Mesendoderm (in vitro differentiated cells): ENCODE data around the gene STAT4.

ENCODE experiments used
- DNase-seq: peaks from one replicate; pipeline ENCODE4 v3.0.0; 2013
- H2AK5ac ChIP-seq: 2 replicates; pipeline ENCODE4 v1.6.1; 2013; ENCODE audit warnings: low read length, inconsistent platforms
- H2BK120ac ChIP-seq: 2 replicates; pipeline ENCODE4 v1.6.1; 2013; ENCODE audit warnings: low read depth, mild to moderate bottlenecking, low read length, moderate library complexity, mixed read lengths
- H2BK15ac ChIP-seq: replicated peaks from 2 replicates; pipeline ENCODE4 v1.6.1; 2013; ENCODE audit warnings: low read depth, mild to moderate bottlenecking, moderate library complexity
- H2BK5ac ChIP-seq: 2 replicates; pipeline ENCODE4 v1.6.1; 2013; ENCODE audit warnings: low read length, inconsistent platforms
- H3K18ac ChIP-seq: 2 replicates; pipeline ENCODE4 v1.6.1; 2013; ENCODE audit warnings: mild to moderate bottlenecking, low read length, mixed read lengths
- H3K23ac ChIP-seq: one replicate; pipeline ENCODE4 v1.6.1; 2013; ENCODE audit warnings: low read length
- H3K27ac ChIP-seq: 2 replicates; pipeline ENCODE4 v1.5.1; 2013; ENCODE audit warnings: low read depth, mild to moderate bottlenecking, inconsistent platforms, low read length, moderate library complexity
- H3K27me3 ChIP-seq: 2 replicates; pipeline ENCODE4 v1.6.1; 2013; ENCODE audit warnings: low read length, control low read depth, mild to moderate bottlenecking, inconsistent platforms; ENCODE audit not compliant: insufficient read depth, poor library complexity
- H3K36me3 ChIP-seq: 2 replicates; pipeline ENCODE4 v1.6.1; 2013; ENCODE audit warnings: low read length, inconsistent platforms; ENCODE audit not compliant: control insufficient read depth, insufficient read depth
- H3K4ac ChIP-seq: one replicate; pipeline ENCODE4 v1.6.1; 2013; ENCODE audit warnings: low read depth, mild to moderate bottlenecking, low read length, moderate library complexity
- H3K4me1 ChIP-seq: 2 replicates; pipeline ENCODE4 v1.6.1; 2013; ENCODE audit warnings: low read depth, low read length, inconsistent platforms; ENCODE audit not compliant: control insufficient read depth
- H3K4me2 ChIP-seq: 2 replicates; pipeline ENCODE4 v1.6.1; 2013; ENCODE audit warnings: low read length
- H3K4me3 ChIP-seq: 2 replicates; pipeline ENCODE4 v1.5.1; 2013; ENCODE audit warnings: mild to moderate bottlenecking, low read length
- H3K56ac ChIP-seq: one replicate; pipeline ENCODE4 v1.6.1; 2013; ENCODE audit warnings: low read length
- H3K79me1 ChIP-seq: 2 replicates; pipeline ENCODE4 v1.6.1; 2013; ENCODE audit warnings: low read length, inconsistent platforms
- H3K79me2 ChIP-seq: 2 replicates; pipeline ENCODE4 v1.6.1; 2013; ENCODE audit warnings: mild to moderate bottlenecking, low read length; ENCODE audit not compliant: control insufficient read depth, insufficient read depth
- H3K9ac ChIP-seq: 2 replicates; pipeline ENCODE4 v1.6.1; 2013; ENCODE audit warnings: low read length, inconsistent platforms
- H4K5ac ChIP-seq: one replicate; pipeline ENCODE4 v1.6.1; 2013; ENCODE audit warnings: low read length
- H4K8ac ChIP-seq: one replicate; pipeline ENCODE4 v1.6.1; 2013; ENCODE audit warnings: low read depth, mild to moderate bottlenecking, control low read depth, low read length, moderate library complexity
- WGBS: extraction: QIAGEN DNeasy Blood & Tissue Kit; methylation state at CpG from one replicate; pipeline ENCODE4 v1.1.7; 2013; ENCODE audit warnings: low lambda C conversion rate, missing lambda C conversion rate; ENCODE audit not compliant: insufficient coverage; ENCODE audit errors: extremely low coverage; 5-methylcytosine and 5-hydroxymethylcytosine counted together

The STAT4 gene

DNA sequence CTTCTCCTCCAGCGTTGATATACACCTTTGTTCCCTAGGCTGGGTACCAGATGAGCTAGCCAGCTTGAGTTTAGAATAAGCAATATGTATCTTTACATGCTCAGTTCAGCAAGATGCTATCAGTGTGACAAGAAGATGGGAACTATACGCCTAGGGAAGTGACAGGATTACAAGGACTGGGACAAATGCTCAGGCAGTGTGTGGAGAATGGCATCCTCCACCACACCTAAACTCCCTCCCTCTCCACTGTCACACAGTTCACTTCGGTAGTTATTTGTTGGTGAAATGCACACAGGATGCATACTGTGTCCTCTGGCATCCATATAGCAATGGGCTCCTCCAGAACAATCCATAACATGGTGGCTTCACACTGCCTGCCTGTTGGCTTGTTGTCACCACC is 144.5 kb downstream of the STAT4 start:
- H3K18ac ChIP-seq, result no peak overlapping the region
- no peak overlapping the region for H3K4me3 ChIP-seq
- no peak overlapping the region for H4K5ac ChIP-seq
- H2BK120ac ChIP-seq, result no peak overlapping the region
- H3K36me3 ChIP-seq, result peaks cover 5% of the 10 kb centered on the region
- H3K4me1 ChIP-seq, result no peaks in the 10 kb centered on the region
- no peak overlapping the region for H2BK5ac ChIP-seq
- H2BK15ac ChIP-seq, result no peak overlapping the region
- H3K9ac ChIP-seq, result no peak overlapping the region
- DNase-seq, result no peak
- H3K79me2 ChIP-seq, result no peaks in the 10 kb centered on the region
- no peak overlapping the region for H3K27ac ChIP-seq
- no peak overlapping the region for H2AK5ac ChIP-seq
- no peak overlapping the region for H3K4ac ChIP-seq
- no peaks in the 10 kb centered on the region for H3K27me3 ChIP-seq
- H3K79me1 ChIP-seq, result no peaks in the 10 kb centered on the region
- no peak overlapping the region for H3K4me2 ChIP-seq
- H4K8ac ChIP-seq, result no peak overlapping the region
- H3K56ac ChIP-seq, result no peak overlapping the region
- WGBS, result no CpG with 5 or more reads among the region's 3 CpGs
- no peak overlapping the region for H3K23ac ChIP-seq

DNA sequence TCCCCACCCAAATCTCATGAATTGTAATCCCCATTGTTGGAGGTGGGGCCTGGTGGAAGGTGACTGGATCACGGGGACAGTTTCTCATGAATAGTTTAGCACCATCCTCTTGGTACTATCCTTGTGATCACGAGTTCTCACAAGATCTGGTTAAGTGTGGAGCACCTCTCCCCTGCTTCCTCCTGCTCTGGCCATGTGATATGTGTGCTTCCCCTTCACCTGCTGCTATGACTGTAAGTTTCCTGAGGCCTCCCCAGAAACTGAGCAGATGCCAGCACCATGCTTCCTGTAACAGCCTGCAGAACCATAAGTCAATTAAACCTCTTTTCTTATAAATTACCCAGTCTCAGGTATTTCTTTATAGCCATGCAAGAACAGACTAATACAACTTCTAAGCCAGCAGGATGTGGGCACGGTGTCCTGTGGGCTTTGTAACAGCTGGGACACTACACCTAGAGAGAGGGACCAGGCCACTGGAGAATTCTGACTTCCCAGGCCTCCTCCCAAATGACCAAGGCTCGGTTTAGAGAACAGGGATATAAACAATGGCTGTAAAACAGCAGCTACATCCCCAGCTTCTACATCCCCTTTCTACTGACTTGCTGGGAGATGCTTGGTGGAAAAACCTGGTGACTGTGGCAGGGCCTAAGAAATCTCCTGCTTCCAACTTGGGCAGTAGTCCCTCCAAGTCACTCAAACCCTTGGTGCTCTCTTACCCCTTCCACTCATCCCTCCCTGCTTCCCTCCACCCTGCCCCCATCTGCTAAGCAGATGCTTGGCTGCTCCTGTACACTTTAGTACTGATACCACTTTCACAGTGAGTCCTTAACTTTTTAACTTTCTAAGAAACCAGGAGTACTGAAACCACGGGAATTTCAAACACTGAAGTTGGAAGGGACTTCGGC is 147.1 kb downstream of the STAT4 start:
- Histone ChIP-seq H3K4ac (no peak overlapping the region), H2BK120ac (no peak overlapping the region), H3K4me3 (no peak overlapping the region), H3K23ac (no peak overlapping the region), H3K4me2 (no peak overlapping the region), H3K79me2 (no peaks in the 10 kb centered on the region), H3K18ac (no peak overlapping the region), H2AK5ac (no peak overlapping the region), H4K8ac (no peak overlapping the region), H3K36me3 (peaks cover 7% of the 10 kb centered on the region), H3K79me1 (no peaks in the 10 kb centered on the region), H3K9ac (no peak overlapping the region), H3K56ac (no peak overlapping the region), H3K4me1 (no peaks in the 10 kb centered on the region), H4K5ac (no peak overlapping the region), H2BK5ac (no peak overlapping the region), H2BK15ac (no peak overlapping the region), H3K27me3 (no peaks in the 10 kb centered on the region), H3K27ac (no peak overlapping the region)
- no CpG with 5 or more reads among the region's 6 CpGs for WGBS
- no peak for DNase-seq

GRCh38 chr2:191001624-191002023 is 149.2 kb downstream of the STAT4 start:
- no peaks in the 10 kb centered on the region for H3K79me1 ChIP-seq
- no peaks in the 10 kb centered on the region for H3K4me1 ChIP-seq
- H4K5ac ChIP-seq, result no peak overlapping the region
- H3K4ac ChIP-seq, result no peak overlapping the region
- H3K79me2 ChIP-seq, result no peaks in the 10 kb centered on the region
- H2BK120ac ChIP-seq, result no peak overlapping the region
- WGBS, result no CpG with 5 or more reads among the region's 3 CpGs
- no peak overlapping the region for H2BK5ac ChIP-seq
- H3K27me3 ChIP-seq, result no peaks in the 10 kb centered on the region
- no peak overlapping the region for H2AK5ac ChIP-seq
- no peak overlapping the region for H3K27ac ChIP-seq
- no peak overlapping the region for H3K18ac ChIP-seq
- DNase-seq, result no peak
- H3K23ac ChIP-seq, result no peak overlapping the region
- H3K4me3 ChIP-seq, result no peak overlapping the region
- no peak overlapping the region for H3K56ac ChIP-seq
- H3K4me2 ChIP-seq, result no peak overlapping the region
- peaks cover 7% of the 10 kb centered on the region for H3K36me3 ChIP-seq
- no peak overlapping the region for H4K8ac ChIP-seq
- no peak overlapping the region for H2BK15ac ChIP-seq
- no peak overlapping the region for H3K9ac ChIP-seq

DNA sequence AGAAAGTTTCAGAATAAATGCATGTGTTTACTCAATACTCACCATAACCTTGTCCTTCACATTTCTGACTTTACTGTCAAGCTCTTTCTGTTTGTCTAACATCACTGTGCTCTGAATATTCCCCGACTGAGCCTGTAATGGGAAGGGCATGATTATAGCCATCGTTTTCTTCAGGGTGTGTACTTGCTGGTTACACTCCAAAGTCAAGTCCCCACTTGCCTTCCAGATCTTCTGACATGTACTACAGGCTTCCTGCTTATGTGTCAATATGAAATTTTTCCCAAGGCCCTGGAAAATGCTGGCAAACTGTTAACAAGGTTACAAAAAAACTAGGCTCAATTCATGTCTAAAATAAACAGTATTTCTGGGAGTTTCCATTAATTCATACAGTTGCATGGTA is 149.8 kb downstream of the STAT4 start:
- Histone ChIP-seq H4K5ac (no peak overlapping the region), H3K23ac (no peak overlapping the region), H3K4me2 (no peak overlapping the region), H3K56ac (no peak overlapping the region), H3K18ac (no peak overlapping the region), H2BK120ac (no peak overlapping the region), H3K79me1 (no peaks in the 10 kb centered on the region), H2BK5ac (no peak overlapping the region), H3K79me2 (no peaks in the 10 kb centered on the region), H3K36me3 (peaks cover 4% of the 10 kb centered on the region), H3K4ac (no peak overlapping the region), H2AK5ac (no peak overlapping the region), H3K4me3 (no peak overlapping the region), H3K27me3 (no peaks in the 10 kb centered on the region), H2BK15ac (no peak overlapping the region), H3K4me1 (no peaks in the 10 kb centered on the region), H3K9ac (no peak overlapping the region), H4K8ac (no peak overlapping the region), H3K27ac (no peak overlapping the region)
- no CpG with 5 or more reads among the region's 2 CpGs for WGBS
- no peak for DNase-seq

DNA sequence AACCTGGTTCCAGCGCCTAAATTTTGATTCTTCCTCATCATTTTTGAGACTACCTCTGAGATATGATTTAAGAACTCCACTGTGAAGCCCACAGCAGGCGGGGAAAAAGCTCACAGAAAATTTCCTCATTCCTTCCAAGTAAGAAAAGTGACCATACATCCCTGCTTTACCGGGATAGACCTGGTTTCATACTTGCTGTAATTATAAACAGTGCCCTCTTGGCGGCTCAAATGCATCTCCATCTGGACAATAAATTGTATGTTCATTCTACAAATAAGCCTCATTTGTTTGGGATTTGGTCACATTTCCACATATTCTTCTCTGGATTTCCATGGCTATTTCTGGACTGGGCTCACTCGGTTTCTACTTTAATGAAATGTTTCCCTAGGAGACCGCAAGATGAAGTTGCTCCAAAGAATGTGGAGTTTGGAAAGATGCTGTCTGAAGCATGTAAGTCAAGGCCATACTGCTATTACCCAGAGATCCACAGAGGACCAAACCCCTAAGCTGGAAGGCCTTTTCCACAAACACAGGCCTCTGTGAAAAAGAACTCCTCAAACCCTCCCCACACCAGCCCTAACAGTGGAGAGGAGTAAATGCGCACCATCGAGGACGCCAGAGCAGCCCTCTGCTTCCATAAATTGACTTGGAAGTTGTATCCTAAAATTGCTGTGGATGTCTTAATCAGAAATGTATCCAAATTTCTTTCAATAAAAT is 150.7 kb downstream of the STAT4 start:
- Histone ChIP-seq H3K4me3 (no peak overlapping the region), H2BK120ac (no peak overlapping the region), H2BK15ac (no peak overlapping the region), H3K4me1 (no peaks in the 10 kb centered on the region), H3K18ac (no peak overlapping the region), H3K4ac (no peak overlapping the region), H4K8ac (no peak overlapping the region), H4K5ac (no peak overlapping the region), H3K79me1 (no peaks in the 10 kb centered on the region), H3K27me3 (no peaks in the 10 kb centered on the region), H3K36me3 (peaks cover 6% of the 10 kb centered on the region), H3K79me2 (no peaks in the 10 kb centered on the region), H3K56ac (no peak overlapping the region), H3K27ac (no peak overlapping the region), H2AK5ac (no peak overlapping the region), H3K4me2 (no peak overlapping the region), H2BK5ac (no peak overlapping the region), H3K23ac (no peak overlapping the region), H3K9ac (no peak overlapping the region)
- no CpG with 5 or more reads among the region's 9 CpGs for WGBS
- DNase-seq, result no peak
